Measurements from ENCODE around the gene EWSR1. TPM values are rescaled to one million over a fixed set of nuclear protein-coding genes. Genes with fewer than 3 reads are reported as not detected.

Gene EWSR1
- total RNA-seq, 3 donors from 2014 or later (not counting 1 experiment from before 2014, with no cell fraction given) = 366 to 387 (median 382) TPM

DNA sequence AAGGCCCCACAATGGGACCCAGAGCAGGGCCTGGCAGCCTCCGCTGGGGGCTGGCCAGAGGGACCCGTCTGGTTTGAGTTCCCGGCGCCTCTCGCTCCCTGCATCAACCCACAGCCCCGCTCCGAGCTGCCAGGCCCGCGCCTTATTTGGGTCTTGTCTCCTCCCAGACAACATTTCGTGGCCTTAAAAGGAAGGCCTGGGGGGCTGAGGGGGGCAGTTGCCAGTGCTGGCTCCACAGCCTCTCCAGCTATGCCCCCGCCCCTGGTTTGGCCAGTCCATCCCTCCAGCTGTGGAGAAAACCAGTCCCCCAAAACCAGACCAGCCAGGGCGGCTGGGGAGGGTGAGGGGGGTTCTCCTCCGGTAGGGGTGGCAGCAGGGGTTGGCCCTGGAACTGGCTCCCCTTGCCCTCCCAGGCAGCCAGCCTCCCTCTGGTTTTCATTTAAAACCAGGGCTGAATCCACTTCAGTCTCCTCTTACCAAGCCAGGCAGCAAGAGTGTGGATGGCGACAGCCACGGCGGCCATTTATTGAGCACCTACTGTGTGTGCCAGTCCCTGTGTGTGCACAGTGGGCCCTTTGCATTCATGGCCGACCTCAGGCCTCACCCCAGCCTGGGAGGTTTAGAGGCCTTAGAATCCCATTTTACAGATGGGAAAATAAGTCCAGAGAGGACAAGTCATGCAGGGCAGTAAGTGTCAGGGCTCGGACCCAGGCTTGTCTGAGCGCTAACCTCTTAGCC is 43.8 kb upstream of the EWSR1 start:
- no peaks in the 10 kb centered on the region for H3K27me3 ChIP-seq (ENCODE audit: control insufficient read depth, insufficient read depth, low read length)
- H3K9me3 ChIP-seq (ENCODE audit: control insufficient read depth, insufficient read depth, low read length) = no peaks in the 10 kb centered on the region
- Mint-ChIP-seq H3K36me3 (no peaks in the 10 kb centered on the region), H3K4me1 (no peaks in the 10 kb centered on the region), H3K27me3 (ENCODE audit: low read depth in 2 of 2) (no peaks in the 10 kb centered on the region), H3K4me3 (no peak overlapping the region), H3K27ac (no peak overlapping the region), H3K9me3 (no peaks in the 10 kb centered on the region)
- H3K4me3 ChIP-seq (ENCODE audit: low read length) = no peak overlapping the region
- intact Hi-C loops (cut with micrococcal nuclease) = no loop called here
- no peak for ATAC-seq
- WGBS (ENCODE audit: insufficient coverage) = 76% methylated on average over 17 of the region's 19 CpGs
- H3K27ac ChIP-seq (ENCODE audit: low read length) = no peak overlapping the region
- DNase-seq = no peak
- H3K4me1 ChIP-seq (ENCODE audit: control insufficient read depth, insufficient read depth, low read length) = no peaks in the 10 kb centered on the region
- TF ChIP-seq, protein P1, sequence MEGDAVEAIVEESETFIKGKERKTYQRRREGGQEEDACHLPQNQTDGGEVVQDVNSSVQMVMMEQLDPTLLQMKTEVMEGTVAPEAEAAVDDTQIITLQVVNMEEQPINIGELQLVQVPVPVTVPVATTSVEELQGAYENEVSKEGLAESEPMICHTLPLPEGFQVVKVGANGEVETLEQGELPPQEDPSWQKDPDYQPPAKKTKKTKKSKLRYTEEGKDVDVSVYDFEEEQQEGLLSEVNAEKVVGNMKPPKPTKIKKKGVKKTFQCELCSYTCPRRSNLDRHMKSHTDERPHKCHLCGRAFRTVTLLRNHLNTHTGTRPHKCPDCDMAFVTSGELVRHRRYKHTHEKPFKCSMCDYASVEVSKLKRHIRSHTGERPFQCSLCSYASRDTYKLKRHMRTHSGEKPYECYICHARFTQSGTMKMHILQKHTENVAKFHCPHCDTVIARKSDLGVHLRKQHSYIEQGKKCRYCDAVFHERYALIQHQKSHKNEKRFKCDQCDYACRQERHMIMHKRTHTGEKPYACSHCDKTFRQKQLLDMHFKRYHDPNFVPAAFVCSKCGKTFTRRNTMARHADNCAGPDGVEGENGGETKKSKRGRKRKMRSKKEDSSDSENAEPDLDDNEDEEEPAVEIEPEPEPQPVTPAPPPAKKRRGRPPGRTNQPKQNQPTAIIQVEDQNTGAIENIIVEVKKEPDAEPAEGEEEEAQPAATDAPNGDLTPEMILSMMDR (IDR thresholded peaks at IDR 0.05) = no peak
- H3K36me3 ChIP-seq (ENCODE audit: control insufficient read depth, insufficient read depth, low read length) = no peaks in the 10 kb centered on the region

DNA sequence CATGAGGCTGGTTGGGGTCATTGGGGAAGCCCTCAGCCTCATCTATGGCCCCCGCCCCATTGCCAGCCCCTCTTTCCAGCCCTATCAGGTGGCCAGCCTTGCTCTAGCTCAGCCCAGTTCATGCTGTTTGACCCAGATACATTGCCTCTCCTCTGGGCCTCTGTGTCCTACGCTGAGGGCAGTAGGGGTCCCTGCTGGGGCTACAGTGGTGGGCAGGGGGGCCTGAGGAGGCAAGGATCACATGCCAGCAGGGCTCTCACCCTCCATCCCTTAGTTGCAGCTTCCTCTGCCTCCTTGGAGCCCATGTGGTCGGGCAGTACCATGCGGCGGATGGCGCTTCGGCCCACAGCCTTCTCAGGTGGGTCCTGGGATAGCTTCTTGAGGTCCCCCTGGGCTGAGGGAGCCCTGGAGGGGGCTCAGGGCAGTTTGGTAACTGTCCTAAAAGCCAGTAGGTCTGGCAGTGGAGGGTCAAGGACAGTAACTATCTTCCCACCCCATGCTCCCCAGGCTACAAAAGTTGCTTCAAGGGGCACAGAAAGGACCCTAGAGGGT is 43.1 kb upstream of the EWSR1 start:
- WGBS (ENCODE audit: insufficient coverage) = 90% methylated on average over 7 of the region's 7 CpGs
- H3K4me1 Mint-ChIP-seq = no peaks in the 10 kb centered on the region
- Histone ChIP-seq H3K9me3 (ENCODE audit: control insufficient read depth, insufficient read depth, low read length) (no peaks in the 10 kb centered on the region), H3K4me3 (ENCODE audit: low read length) (no peak overlapping the region), H3K4me1 (ENCODE audit: control insufficient read depth, insufficient read depth, low read length) (no peaks in the 10 kb centered on the region), H3K27me3 (ENCODE audit: control insufficient read depth, insufficient read depth, low read length) (no peaks in the 10 kb centered on the region), H3K36me3 (ENCODE audit: control insufficient read depth, insufficient read depth, low read length) (no peaks in the 10 kb centered on the region), H3K27ac (ENCODE audit: low read length) (no peak overlapping the region)
- no peak for DNase-seq
- H3K27ac Mint-ChIP-seq = no peak overlapping the region
- no peak overlapping the region for H3K4me3 Mint-ChIP-seq
- no peaks in the 10 kb centered on the region for H3K27me3 Mint-ChIP-seq (ENCODE audit: low read depth in 2 of 2)
- no peaks in the 10 kb centered on the region for H3K9me3 Mint-ChIP-seq
- no peak for ATAC-seq
- TF ChIP-seq, protein P1 (IDR thresholded peaks at IDR 0.05) = no peak
- intact Hi-C loops (cut with micrococcal nuclease) = no loop called here
- H3K36me3 Mint-ChIP-seq = no peaks in the 10 kb centered on the region

DNA sequence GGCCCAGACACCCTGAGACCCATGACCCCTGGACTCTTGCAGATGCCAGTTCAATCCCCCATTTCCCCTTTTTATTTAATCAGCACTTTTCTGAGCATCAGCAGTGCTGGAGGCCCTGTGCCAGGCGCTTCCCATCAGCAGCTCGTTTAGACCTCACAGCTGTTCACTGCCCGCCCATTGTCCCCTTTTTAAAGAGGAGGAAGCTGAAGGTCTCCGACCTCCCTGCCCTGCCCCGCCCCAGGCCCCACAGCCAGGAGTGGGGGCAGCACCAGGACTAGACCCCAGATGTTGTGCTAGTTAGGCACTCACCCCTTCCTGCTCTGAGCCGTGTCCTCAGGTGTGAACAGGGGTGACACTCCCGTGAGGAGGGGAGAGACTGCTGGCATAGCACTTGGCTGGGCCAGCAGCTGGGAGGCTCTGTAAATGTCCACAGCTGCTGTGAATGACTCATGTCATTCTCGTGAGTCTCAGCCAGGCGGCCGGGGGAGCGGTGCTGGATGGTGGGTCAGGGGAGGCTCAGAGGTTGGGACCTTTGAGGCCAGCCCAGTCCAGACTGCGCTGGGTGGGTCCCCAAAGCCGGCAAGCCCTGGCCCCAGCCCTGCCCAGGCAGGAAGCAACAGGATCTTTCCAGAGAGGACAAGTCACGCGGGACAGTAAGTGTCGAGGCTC is 42.5 kb upstream of the EWSR1 start:
- no peak overlapping the region for H3K27ac Mint-ChIP-seq
- Histone ChIP-seq H3K4me3 (ENCODE audit: low read length) (no peak overlapping the region), H3K4me1 (ENCODE audit: control insufficient read depth, insufficient read depth, low read length) (no peaks in the 10 kb centered on the region), H3K9me3 (ENCODE audit: control insufficient read depth, insufficient read depth, low read length) (no peaks in the 10 kb centered on the region), H3K36me3 (ENCODE audit: control insufficient read depth, insufficient read depth, low read length) (no peaks in the 10 kb centered on the region), H3K27me3 (ENCODE audit: control insufficient read depth, insufficient read depth, low read length) (no peaks in the 10 kb centered on the region), H3K27ac (ENCODE audit: low read length) (no peak overlapping the region)
- H3K4me3 Mint-ChIP-seq = no peak overlapping the region
- DNase-seq (no peak), ATAC-seq (no peak)
- H3K36me3 Mint-ChIP-seq = no peaks in the 10 kb centered on the region
- no peaks in the 10 kb centered on the region for H3K9me3 Mint-ChIP-seq
- WGBS (ENCODE audit: insufficient coverage) = 67% methylated on average over 16 of the region's 16 CpGs
- TF ChIP-seq, protein P1 (IDR thresholded peaks at IDR 0.05) = no peak
- intact Hi-C loops (cut with micrococcal nuclease) = no loop called here
- no peaks in the 10 kb centered on the region for H3K4me1 Mint-ChIP-seq
- H3K27me3 Mint-ChIP-seq (ENCODE audit: low read depth in 2 of 2) = no peaks in the 10 kb centered on the region

Measured in natural killer cell (primary cell).